Esophagus muscularis mucosa (tissue), 3 donors: ENCODE results near the gene PRDM2.

Source experiments
- POLR2A ChIP-seq: fragments of 450-650 bp; IDR thresholded peaks from one replicate; pipeline ENCODE4 v1.6.1; 2017; ENCODE audit warnings: antibody characterized with exemption, moderate library complexity, mild to moderate bottlenecking, low read depth
- TF ChIP-seq, protein P1 (sequence below), 3 experiments: fragments of 200-600 bp in 2 of 3; fragments of 450-650 bp in 1 of 3; sonication (generic) in 2 of 3; IDR thresholded peaks; one replicate each; pipeline ENCODE4 v1.5.1; 2017 to 2019; ENCODE audit warnings: antibody characterized with exemption in 3 of 3, mild to moderate bottlenecking in 2 of 3, moderate library complexity in 1 of 3

DNA sequence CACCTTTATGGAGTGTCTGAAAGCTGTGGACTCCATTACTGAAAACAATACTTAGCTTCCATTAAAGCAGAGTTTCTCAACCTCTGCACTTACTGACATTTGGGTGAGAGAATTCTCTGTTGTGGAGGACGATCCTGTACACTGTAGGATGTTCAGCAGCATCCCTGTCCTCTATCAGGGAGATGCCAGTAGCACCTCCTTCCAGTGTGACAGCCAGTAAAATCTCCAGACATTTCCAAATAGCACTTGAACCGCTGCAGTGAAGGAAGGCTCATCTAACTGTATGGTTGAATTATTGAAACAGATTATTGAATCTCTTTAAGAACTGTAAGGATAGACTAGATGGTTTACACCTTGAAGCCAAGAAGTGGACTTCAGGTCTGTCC is 3.1 kb downstream of the PRDM2 start:
- TF ChIP-seq, protein P1, sequence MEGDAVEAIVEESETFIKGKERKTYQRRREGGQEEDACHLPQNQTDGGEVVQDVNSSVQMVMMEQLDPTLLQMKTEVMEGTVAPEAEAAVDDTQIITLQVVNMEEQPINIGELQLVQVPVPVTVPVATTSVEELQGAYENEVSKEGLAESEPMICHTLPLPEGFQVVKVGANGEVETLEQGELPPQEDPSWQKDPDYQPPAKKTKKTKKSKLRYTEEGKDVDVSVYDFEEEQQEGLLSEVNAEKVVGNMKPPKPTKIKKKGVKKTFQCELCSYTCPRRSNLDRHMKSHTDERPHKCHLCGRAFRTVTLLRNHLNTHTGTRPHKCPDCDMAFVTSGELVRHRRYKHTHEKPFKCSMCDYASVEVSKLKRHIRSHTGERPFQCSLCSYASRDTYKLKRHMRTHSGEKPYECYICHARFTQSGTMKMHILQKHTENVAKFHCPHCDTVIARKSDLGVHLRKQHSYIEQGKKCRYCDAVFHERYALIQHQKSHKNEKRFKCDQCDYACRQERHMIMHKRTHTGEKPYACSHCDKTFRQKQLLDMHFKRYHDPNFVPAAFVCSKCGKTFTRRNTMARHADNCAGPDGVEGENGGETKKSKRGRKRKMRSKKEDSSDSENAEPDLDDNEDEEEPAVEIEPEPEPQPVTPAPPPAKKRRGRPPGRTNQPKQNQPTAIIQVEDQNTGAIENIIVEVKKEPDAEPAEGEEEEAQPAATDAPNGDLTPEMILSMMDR (IDR thresholded peaks at IDR 0.05), result no peak
- TF ChIP-seq POLR2A, result no peak
